Endothelial cell of umbilical vein (primary cell): ENCODE results near the gene TSPAN5.

ENCODE experiments used
- EZH2 ChIP-seq: IDR thresholded peaks from 2 replicates; pipeline ENCODE4 v1.6.1; 2012; ENCODE audit warnings: borderline replicate concordance, low read depth, mild to moderate bottlenecking, moderate library complexity, low read length, inconsistent platforms; ENCODE audit not compliant: severe bottlenecking
- GATA2 ChIP-seq: IDR thresholded peaks from 2 replicates; pipeline ENCODE4 v1.7.0; 2011; ENCODE audit warnings: low read depth, mild to moderate bottlenecking, moderate library complexity, mixed read lengths, low read length; ENCODE audit not compliant: insufficient read length, insufficient read depth
- JUN ChIP-seq: IDR thresholded peaks from 2 replicates; pipeline ENCODE4 v1.6.1; 2011; ENCODE audit warnings: borderline replicate concordance, low read depth; ENCODE audit not compliant: insufficient read length, insufficient read depth
- POLR2AphosphoS5 ChIP-seq: IDR thresholded peaks from 2 replicates; pipeline ENCODE4 v1.6.1; 2012; ENCODE audit warnings: low read depth, mild to moderate bottlenecking, control low read depth, low read length, moderate library complexity; ENCODE audit not compliant: insufficient read depth
- TF ChIP-seq, protein P1 (sequence below), 2 donors: IDR thresholded peaks; 1 replicate in 1 of 2; 2 replicates in 1 of 2; pipeline ENCODE4 v1.5.1; 2011; ENCODE audit warnings: low read length in 2 of 2, mild to moderate bottlenecking in 2 of 2, moderate library complexity in 2 of 2, control low read depth in 1 of 2, inconsistent platforms in 1 of 2, low read depth in 1 of 2; ENCODE audit not compliant: insufficient read depth in 1 of 2; ENCODE audit errors: extremely low read depth in 1 of 2

DNA sequence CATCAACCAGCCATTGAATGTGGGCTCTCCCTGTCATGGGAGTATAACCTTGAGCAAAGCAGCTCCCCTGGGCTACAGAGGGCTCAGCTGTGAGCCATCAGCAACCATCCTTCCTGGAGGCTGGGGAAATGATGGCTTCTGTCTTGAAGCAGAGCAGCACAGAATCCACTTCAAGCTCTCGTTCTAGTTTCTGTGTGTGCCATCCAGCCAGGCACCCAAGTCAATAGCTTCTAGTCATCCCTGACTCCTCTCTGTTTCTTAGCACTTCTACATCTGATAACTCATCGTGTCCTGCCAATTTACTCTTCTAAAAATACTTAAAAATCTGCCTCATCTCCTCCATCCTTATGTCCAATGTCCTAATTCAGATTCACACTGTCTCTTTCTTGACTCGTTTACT lies 42.2 kb upstream of the TSPAN5 start:
- TF ChIP-seq, protein P1, sequence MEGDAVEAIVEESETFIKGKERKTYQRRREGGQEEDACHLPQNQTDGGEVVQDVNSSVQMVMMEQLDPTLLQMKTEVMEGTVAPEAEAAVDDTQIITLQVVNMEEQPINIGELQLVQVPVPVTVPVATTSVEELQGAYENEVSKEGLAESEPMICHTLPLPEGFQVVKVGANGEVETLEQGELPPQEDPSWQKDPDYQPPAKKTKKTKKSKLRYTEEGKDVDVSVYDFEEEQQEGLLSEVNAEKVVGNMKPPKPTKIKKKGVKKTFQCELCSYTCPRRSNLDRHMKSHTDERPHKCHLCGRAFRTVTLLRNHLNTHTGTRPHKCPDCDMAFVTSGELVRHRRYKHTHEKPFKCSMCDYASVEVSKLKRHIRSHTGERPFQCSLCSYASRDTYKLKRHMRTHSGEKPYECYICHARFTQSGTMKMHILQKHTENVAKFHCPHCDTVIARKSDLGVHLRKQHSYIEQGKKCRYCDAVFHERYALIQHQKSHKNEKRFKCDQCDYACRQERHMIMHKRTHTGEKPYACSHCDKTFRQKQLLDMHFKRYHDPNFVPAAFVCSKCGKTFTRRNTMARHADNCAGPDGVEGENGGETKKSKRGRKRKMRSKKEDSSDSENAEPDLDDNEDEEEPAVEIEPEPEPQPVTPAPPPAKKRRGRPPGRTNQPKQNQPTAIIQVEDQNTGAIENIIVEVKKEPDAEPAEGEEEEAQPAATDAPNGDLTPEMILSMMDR (IDR thresholded peaks at IDR 0.05; ENCODE audit: extremely low read depth in 1 of 2, insufficient read depth in 1 of 2, low read depth in 1 of 2, low read length in 2 of 2): no peak
- TF ChIP-seq JUN (no peak), POLR2AphosphoS5 (no peak), GATA2 (no peak), EZH2 (no peak)
